Measurements from ENCODE around the gene MPP4.

Gene MPP4

GRCh38 chr2:201628545-201628944 lies 69.9 kb downstream of the MPP4 start:
- no peak for DNase-seq (ENCODE audit: low read depth)

GRCh38 chr2:201622306-201622970 lies 76.0 kb downstream of the MPP4 start:
- DNase-seq (ENCODE audit: low read depth): no peak

GRCh38 chr2:201621293-201621999 lies 77.0 kb downstream of the MPP4 start:
- DNase-seq (ENCODE audit: low read depth): no peak

- no peak for DNase-seq (ENCODE audit: low read depth)
Observed at GRCh38 chr2:201618744-201619662, 79.4 kb downstream of the MPP4 start.

GRCh38 chr2:201608021-201608420 lies 90.4 kb downstream of the MPP4 start:
- no peak for DNase-seq (ENCODE audit: low read depth)

GRCh38 chr2:201607568-201607967 lies 90.9 kb downstream of the MPP4 start:
- no peak for DNase-seq (ENCODE audit: low read depth)

GRCh38 chr2:201600906-201601305 lies 97.5 kb downstream of the MPP4 start:
- no peak for DNase-seq (ENCODE audit: low read depth)

GRCh38 chr2:201597397-201597796 lies 101.0 kb downstream of the MPP4 start:
- no peak for DNase-seq (ENCODE audit: low read depth)

Measured in non-pigmented ciliary epithelial cell (primary cell).